ENCODE measurements around the gene HMGCS1.

Gene HMGCS1

GRCh38 chr5:43245724-43246385, 67.4 kb downstream of the HMGCS1 start:
- TF ChIP-seq CTCF (IDR thresholded peaks at IDR 0.05; ENCODE audit: low read depth, low read length) (no peak), EZH2phosphoT487 (IDR thresholded peaks at IDR 0.05; ENCODE audit: low read depth) (no peak)
- Histone ChIP-seq H3K27me3 (ENCODE audit: low read depth, low read length) (peaks cover 5% of the 10 kb centered on the region), H3K27ac (ENCODE audit: low read length) (peak overlapping the region; percentile 88), H3K4me2 (ENCODE audit: low read length) (peak overlapping the region; percentile 79), H3K36me3 (replicated peaks; ENCODE audit: low read depth, low read length) (no peaks in the 10 kb centered on the region), H2AFZ (ENCODE audit: low read depth, low read length) (no peak overlapping the region; the same call in 1 of the 2 replicates), H3K79me2 (ENCODE audit: low read length) (no peaks in the 10 kb centered on the region), H4K20me1 (ENCODE audit: insufficient read depth, low read length) (no peaks in the 10 kb centered on the region), H3K4me3 (ENCODE audit: low read length) (peak overlapping the region; percentile 74), H3K9me3 (ENCODE audit: insufficient read depth, low read length) (no peaks in the 10 kb centered on the region), H3K9ac (ENCODE audit: low read length) (peak overlapping the region; percentile 68), H3K4me1 (ENCODE audit: low read length) (peaks cover 41% of the 10 kb centered on the region)

GRCh38 chr5:43244823-43245565, 68.2 kb downstream of the HMGCS1 start:
- H3K36me3 ChIP-seq (replicated peaks; ENCODE audit: low read depth, low read length), result no peaks in the 10 kb centered on the region
- peak overlapping the region; percentile 68 for H3K9ac ChIP-seq (ENCODE audit: low read length)
- no peaks in the 10 kb centered on the region for H3K79me2 ChIP-seq (ENCODE audit: low read length)
- TF ChIP-seq EZH2phosphoT487 (IDR thresholded peaks at IDR 0.05; ENCODE audit: low read depth) (no peak), CTCF (IDR thresholded peaks at IDR 0.05; ENCODE audit: low read depth, low read length) (no peak)
- H3K4me3 ChIP-seq (ENCODE audit: low read length), result peak overlapping the region; percentile 74
- peak overlapping the region; percentile 88 for H3K27ac ChIP-seq (ENCODE audit: low read length)
- peak overlapping the region; percentile 79 for H3K4me2 ChIP-seq (ENCODE audit: low read length)
- no peaks in the 10 kb centered on the region for H4K20me1 ChIP-seq (ENCODE audit: insufficient read depth, low read length)
- no peak overlapping the region for H2AFZ ChIP-seq (ENCODE audit: low read depth, low read length)
- peaks cover 41% of the 10 kb centered on the region for H3K4me1 ChIP-seq (ENCODE audit: low read length)
- no peaks in the 10 kb centered on the region for H3K9me3 ChIP-seq (ENCODE audit: insufficient read depth, low read length)
- peaks cover 5% of the 10 kb centered on the region; the same call in 1 of the 2 replicates for H3K27me3 ChIP-seq (ENCODE audit: low read depth, low read length)

GRCh38 chr5:43243270-43243669, 69.9 kb downstream of the HMGCS1 start:
- Histone ChIP-seq H3K36me3 (replicated peaks; ENCODE audit: low read depth, low read length) (no peaks in the 10 kb centered on the region), H3K4me2 (ENCODE audit: low read length) (peak overlapping the region; percentile 79), H3K4me3 (ENCODE audit: low read length) (no peak overlapping the region), H3K9me3 (ENCODE audit: insufficient read depth, low read length) (no peaks in the 10 kb centered on the region), H3K27ac (ENCODE audit: low read length) (peak overlapping the region; percentile 27; the same call in 1 of the 2 replicates), H3K9ac (ENCODE audit: low read length) (no peak overlapping the region), H3K4me1 (ENCODE audit: low read length) (peaks cover 41% of the 10 kb centered on the region), H3K79me2 (ENCODE audit: low read length) (no peaks in the 10 kb centered on the region), H3K27me3 (ENCODE audit: low read depth, low read length) (peaks cover 5% of the 10 kb centered on the region; the same call in 1 of the 2 replicates), H4K20me1 (ENCODE audit: insufficient read depth, low read length) (no peaks in the 10 kb centered on the region), H2AFZ (ENCODE audit: low read depth, low read length) (no peak overlapping the region)
- TF ChIP-seq EZH2phosphoT487 (IDR thresholded peaks at IDR 0.05; ENCODE audit: low read depth) (no peak), CTCF (IDR thresholded peaks at IDR 0.05; ENCODE audit: low read depth, low read length) (no peak)

GRCh38 chr5:43242196-43242595, 71.0 kb downstream of the HMGCS1 start:
- Histone ChIP-seq H3K27me3 (ENCODE audit: low read depth, low read length) (no peaks in the 10 kb centered on the region; the same call in 1 of the 2 replicates), H3K4me3 (ENCODE audit: low read length) (no peak overlapping the region), H3K9ac (ENCODE audit: low read length) (no peak overlapping the region), H3K4me1 (ENCODE audit: low read length) (peaks cover 42% of the 10 kb centered on the region), H2AFZ (ENCODE audit: low read depth, low read length) (no peak overlapping the region), H3K4me2 (ENCODE audit: low read length) (no peak overlapping the region), H3K36me3 (replicated peaks; ENCODE audit: low read depth, low read length) (no peaks in the 10 kb centered on the region), H4K20me1 (ENCODE audit: insufficient read depth, low read length) (no peaks in the 10 kb centered on the region), H3K27ac (ENCODE audit: low read length) (no peak overlapping the region), H3K9me3 (ENCODE audit: insufficient read depth, low read length) (no peaks in the 10 kb centered on the region), H3K79me2 (ENCODE audit: low read length) (no peaks in the 10 kb centered on the region)
- TF ChIP-seq EZH2phosphoT487 (IDR thresholded peaks at IDR 0.05; ENCODE audit: low read depth) (no peak), CTCF (IDR thresholded peaks at IDR 0.05; ENCODE audit: low read depth, low read length) (no peak)
